ENCODE measurements around the gene CTDSPL.

Gene CTDSPL

GRCh38 chr3:38018296-38019266 lies 156.9 kb downstream of the CTDSPL start:
- H3K36me3 ChIP-seq (ENCODE audit: insufficient read depth, low read length): no peaks in the 10 kb centered on the region

DNA sequence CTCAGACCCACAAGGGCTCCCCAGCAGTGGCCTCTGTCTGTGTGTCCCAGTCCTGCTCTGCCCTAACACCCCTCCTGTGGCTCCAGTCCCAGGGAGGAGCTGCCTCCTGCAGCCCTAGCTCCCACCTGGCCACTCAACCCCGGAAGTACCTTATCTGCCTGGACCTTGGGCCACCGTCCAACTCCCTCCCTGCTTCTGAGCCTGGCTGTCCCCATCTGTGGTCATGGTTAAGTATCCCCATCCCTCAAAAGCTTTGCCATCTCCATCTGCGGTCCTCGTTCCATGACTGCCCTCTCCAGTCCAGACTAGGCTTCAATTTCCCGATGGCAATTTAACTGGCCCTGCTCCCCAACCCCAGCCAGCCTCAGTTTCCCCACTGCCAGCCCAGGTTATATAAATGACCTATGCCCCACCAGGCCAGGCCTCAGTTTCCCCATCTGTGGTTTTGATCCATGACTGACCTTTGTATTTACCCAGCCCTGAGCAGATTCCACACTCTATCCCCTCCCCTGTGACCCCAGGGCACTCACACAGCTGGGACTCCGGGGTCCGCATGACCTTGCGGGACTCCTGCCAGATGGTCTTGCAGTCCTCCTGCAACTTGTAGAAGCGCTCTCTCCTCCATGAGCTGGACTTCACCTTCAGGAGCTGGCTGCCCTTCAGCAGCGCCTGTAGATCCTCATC lies 158.1 kb downstream of the CTDSPL start:
- Histone ChIP-seq H3K9me3 (ENCODE audit: low read depth, low read length) (no peaks in the 10 kb centered on the region), H3K36me3 (ENCODE audit: insufficient read depth, low read length) (no peaks in the 10 kb centered on the region), H3K4me3 (no peak overlapping the region), H3K27ac (no peak overlapping the region), H3K9ac (ENCODE audit: insufficient read length) (no peak overlapping the region)
- no peak for DNase-seq (ENCODE audit: low read depth, low spot score)
- no peak for TF ChIP-seq EZH2 (IDR thresholded peaks at IDR 0.05)
- TF ChIP-seq POLR2AphosphoS5 (IDR thresholded peaks at IDR 0.05; ENCODE audit: borderline replicate concordance, low read depth, low read length): no peak
- TF ChIP-seq FOXP2 (optimal IDR thresholded peaks at IDR 0.05; ENCODE audit: control extremely low read depth, extremely low read length, insufficient read depth): no peak

More at GRCh38 chr3:38018296-38019266, 156.9 kb downstream of the CTDSPL start:
- no peaks in the 10 kb centered on the region for H3K9me3 ChIP-seq (ENCODE audit: low read depth, low read length)
- no peak overlapping the region for H3K9ac ChIP-seq (ENCODE audit: insufficient read length)
- no peak overlapping the region for H3K27ac ChIP-seq
- no peak for TF ChIP-seq POLR2AphosphoS5 (IDR thresholded peaks at IDR 0.05; ENCODE audit: borderline replicate concordance, low read depth, low read length)
- no peak for TF ChIP-seq EZH2 (IDR thresholded peaks at IDR 0.05)
- TF ChIP-seq FOXP2 (optimal IDR thresholded peaks at IDR 0.05; ENCODE audit: control extremely low read depth, extremely low read length, insufficient read depth): no peak
- H3K4me3 ChIP-seq: no peak overlapping the region
- DNase-seq (ENCODE audit: low read depth, low spot score): no peak

DNA sequence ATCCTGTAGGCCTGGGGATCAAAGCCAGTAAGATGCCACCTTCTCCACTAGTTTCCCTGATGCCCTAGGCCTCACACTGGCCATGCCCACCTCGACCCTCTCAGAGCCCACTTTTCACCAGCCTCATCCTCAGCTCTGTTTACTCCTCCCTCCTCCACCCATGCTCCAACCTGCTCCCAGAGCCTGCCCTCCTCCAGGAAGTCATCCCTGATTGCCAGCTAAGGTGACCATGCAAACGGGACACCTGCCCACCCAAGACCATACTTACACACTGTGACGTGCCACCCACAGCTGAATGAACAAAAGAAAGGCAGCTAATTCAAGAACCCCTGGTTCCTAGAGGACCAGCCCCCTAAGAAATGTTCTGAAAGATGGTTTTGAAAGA lies 158.7 kb downstream of the CTDSPL start:
- TF ChIP-seq FOXP2 (optimal IDR thresholded peaks at IDR 0.05; ENCODE audit: control extremely low read depth, extremely low read length, insufficient read depth) (no peak), EZH2 (IDR thresholded peaks at IDR 0.05) (no peak), POLR2AphosphoS5 (IDR thresholded peaks at IDR 0.05; ENCODE audit: borderline replicate concordance, low read depth, low read length) (no peak)
- DNase-seq (ENCODE audit: low read depth, low spot score): no peak
- H3K27ac ChIP-seq: no peak overlapping the region
- H3K9me3 ChIP-seq (ENCODE audit: low read depth, low read length): no peaks in the 10 kb centered on the region
- H3K36me3 ChIP-seq (ENCODE audit: insufficient read depth, low read length): no peaks in the 10 kb centered on the region
- H3K9ac ChIP-seq (ENCODE audit: insufficient read length): no peak overlapping the region
- no peak overlapping the region for H3K4me3 ChIP-seq

GRCh38 chr3:38021196-38021595 lies 159.5 kb downstream of the CTDSPL start:
- H3K4me3 ChIP-seq: no peak overlapping the region

DNA sequence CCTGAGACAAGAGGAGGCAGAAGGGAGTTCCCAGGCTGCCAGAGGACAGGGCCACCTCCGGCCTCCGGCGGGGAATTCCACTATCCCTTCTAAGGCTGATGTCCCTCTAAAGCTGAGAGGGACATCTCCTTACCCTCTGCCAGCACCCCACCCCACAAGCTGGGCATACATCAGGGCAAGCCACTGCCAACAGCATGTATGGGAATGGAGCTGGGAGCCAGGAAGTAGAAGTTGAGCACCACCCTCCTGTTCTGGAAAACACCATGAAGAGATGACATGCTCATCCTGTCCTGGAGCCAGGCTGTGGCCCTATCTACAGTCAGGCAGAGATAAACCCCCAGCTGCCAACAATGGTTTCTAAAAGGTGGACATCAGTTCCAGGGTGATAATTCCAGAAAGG lies 160.6 kb downstream of the CTDSPL start:
- Histone ChIP-seq H3K36me3 (ENCODE audit: insufficient read depth, low read length) (no peaks in the 10 kb centered on the region), H3K9me3 (ENCODE audit: low read depth, low read length) (no peaks in the 10 kb centered on the region), H3K27ac (no peak overlapping the region), H3K9ac (ENCODE audit: insufficient read length) (no peak overlapping the region), H3K4me3 (no peak overlapping the region)
- TF ChIP-seq FOXP2 (optimal IDR thresholded peaks at IDR 0.05; ENCODE audit: control extremely low read depth, extremely low read length, insufficient read depth) (no peak), POLR2AphosphoS5 (IDR thresholded peaks at IDR 0.05; ENCODE audit: borderline replicate concordance, low read depth, low read length) (no peak), EZH2 (IDR thresholded peaks at IDR 0.05) (no peak)
- no peak for DNase-seq (ENCODE audit: low read depth, low spot score)

More at GRCh38 chr3:38021196-38021595, 159.5 kb downstream of the CTDSPL start:
- Histone ChIP-seq H3K36me3 (ENCODE audit: insufficient read depth, low read length) (no peaks in the 10 kb centered on the region), H3K9ac (ENCODE audit: insufficient read length) (no peak overlapping the region), H3K9me3 (ENCODE audit: low read depth, low read length) (no peaks in the 10 kb centered on the region), H3K27ac (no peak overlapping the region)
- no peak for DNase-seq (ENCODE audit: low read depth, low spot score)
- no peak for TF ChIP-seq POLR2AphosphoS5 (IDR thresholded peaks at IDR 0.05; ENCODE audit: borderline replicate concordance, low read depth, low read length)
- TF ChIP-seq EZH2 (IDR thresholded peaks at IDR 0.05): no peak
- TF ChIP-seq FOXP2 (optimal IDR thresholded peaks at IDR 0.05; ENCODE audit: control extremely low read depth, extremely low read length, insufficient read depth): no peak

DNA sequence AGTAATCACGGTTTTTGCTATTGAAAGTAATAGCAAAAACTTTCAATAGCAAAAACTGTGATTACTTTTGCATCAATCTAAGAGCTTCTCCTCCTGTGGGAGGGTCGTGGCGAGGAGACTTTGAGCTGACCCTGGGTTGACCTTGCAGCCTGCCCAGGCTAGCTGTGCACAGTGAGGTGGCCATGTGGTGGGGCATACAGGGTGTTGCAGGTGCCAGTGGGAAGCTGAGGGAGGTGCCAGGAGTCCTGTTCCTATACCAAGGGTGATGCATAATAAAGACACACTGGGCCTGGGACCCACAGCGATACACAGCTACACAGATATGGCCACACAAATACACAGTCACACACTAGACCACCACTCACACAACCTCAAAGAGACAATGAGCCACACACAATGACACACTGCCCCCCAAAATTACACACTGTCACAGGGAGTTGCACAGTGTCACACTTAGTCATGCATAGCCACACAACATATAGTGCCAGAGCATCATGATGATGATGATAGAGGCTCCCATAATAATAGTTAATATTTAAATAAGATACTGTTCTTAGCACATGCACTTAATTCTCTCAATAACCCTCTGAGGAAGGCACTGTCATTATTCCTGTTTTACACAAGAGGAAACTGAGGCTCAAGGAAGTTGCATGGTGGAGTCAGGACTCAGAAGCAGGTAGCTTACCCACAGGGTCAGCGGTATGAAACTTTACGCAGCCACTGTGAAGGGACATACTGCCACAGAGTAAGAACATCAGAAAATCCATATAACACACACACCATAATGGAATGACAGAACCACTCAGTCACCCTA lies 161.4 kb downstream of the CTDSPL start:
- DNase-seq (ENCODE audit: low read depth, low spot score): no peak
- Histone ChIP-seq H3K9ac (ENCODE audit: insufficient read length) (no peak overlapping the region), H3K9me3 (ENCODE audit: low read depth, low read length) (no peaks in the 10 kb centered on the region), H3K36me3 (ENCODE audit: insufficient read depth, low read length) (no peaks in the 10 kb centered on the region), H3K27ac (no peak overlapping the region), H3K4me3 (no peak overlapping the region)
- TF ChIP-seq FOXP2 (optimal IDR thresholded peaks at IDR 0.05; ENCODE audit: control extremely low read depth, extremely low read length, insufficient read depth): no peak
- TF ChIP-seq EZH2 (IDR thresholded peaks at IDR 0.05): no peak
- no peak for TF ChIP-seq POLR2AphosphoS5 (IDR thresholded peaks at IDR 0.05; ENCODE audit: borderline replicate concordance, low read depth, low read length)

DNA sequence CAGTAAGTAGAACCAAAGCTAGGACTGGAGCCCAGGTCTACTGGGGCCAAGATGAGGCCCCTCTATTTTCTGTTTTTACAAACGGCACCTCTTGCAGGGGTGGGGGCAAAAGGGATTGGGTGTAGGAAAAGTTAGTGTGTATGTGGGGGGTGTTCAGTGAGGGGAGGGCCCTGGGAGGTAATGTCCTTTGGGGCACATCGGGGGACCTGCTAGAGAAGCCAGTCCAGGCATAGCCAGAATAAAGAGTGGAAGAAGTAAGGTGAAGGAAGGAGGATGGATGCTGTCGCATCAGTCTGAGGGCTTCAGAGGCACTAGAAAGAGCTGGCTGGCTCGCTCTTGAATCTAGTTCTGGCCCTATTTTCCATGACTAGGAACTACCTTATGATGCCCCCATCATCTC lies 165.2 kb downstream of the CTDSPL start:
- H3K9ac ChIP-seq (ENCODE audit: insufficient read length): no peak overlapping the region
- no peaks in the 10 kb centered on the region for H3K36me3 ChIP-seq (ENCODE audit: insufficient read depth, low read length)
- DNase-seq (ENCODE audit: low read depth, low spot score): no peak
- no peak overlapping the region for H3K27ac ChIP-seq
- TF ChIP-seq FOXP2 (optimal IDR thresholded peaks at IDR 0.05; ENCODE audit: control extremely low read depth, extremely low read length, insufficient read depth) (no peak), EZH2 (IDR thresholded peaks at IDR 0.05) (no peak), POLR2AphosphoS5 (IDR thresholded peaks at IDR 0.05; ENCODE audit: borderline replicate concordance, low read depth, low read length) (no peak)
- no peak overlapping the region for H3K4me3 ChIP-seq
- no peaks in the 10 kb centered on the region for H3K9me3 ChIP-seq (ENCODE audit: low read depth, low read length)
